H9 (cell line): Measurements from ENCODE around the gene OR4K1. TPM values are rescaled to one million over a fixed set of nuclear protein-coding genes. Genes with fewer than 3 reads are reported as not detected.

ENCODE experiments used
- DNase-seq: peaks from one replicate; pipeline ENCODE4 v3.0.0-alpha.2; 2017
- H2AFZ ChIP-seq: one replicate; pipeline ENCODE4 v1.6.1; 2013; ENCODE audit warnings: mild to moderate bottlenecking, low read length, control low read depth, moderate library complexity
- H2AK5ac ChIP-seq: 2 replicates; pipeline ENCODE4 v1.6.1; 2013; ENCODE audit warnings: low read length, control low read depth, mixed read lengths; ENCODE audit not compliant: insufficient read length
- H2BK120ac ChIP-seq: one replicate; pipeline ENCODE4 v1.6.1; 2013; ENCODE audit warnings: low read depth, mild to moderate bottlenecking, low read length, control low read depth, inconsistent platforms; ENCODE audit not compliant: poor library complexity, severe bottlenecking
- H2BK12ac ChIP-seq: 2 replicates; pipeline ENCODE4 v1.6.1; 2013; ENCODE audit warnings: low read length, control low read depth, mixed read lengths, low read depth; ENCODE audit not compliant: insufficient read length
- H2BK15ac ChIP-seq: 2 replicates; pipeline ENCODE4 v1.6.1; 2013; ENCODE audit warnings: low read depth, low read length, control low read depth
- H2BK20ac ChIP-seq: one replicate; pipeline ENCODE4 v1.6.1; 2013; ENCODE audit warnings: low read depth, mild to moderate bottlenecking, low read length, control low read depth, inconsistent platforms; ENCODE audit not compliant: poor library complexity, severe bottlenecking
- H2BK5ac ChIP-seq: 2 replicates; pipeline ENCODE4 v1.6.1; 2013; ENCODE audit warnings: low read length, control low read depth, mixed read lengths; ENCODE audit not compliant: insufficient read length
- H3K14ac ChIP-seq: 2 replicates; pipeline ENCODE4 v1.6.1; 2013; ENCODE audit warnings: low read length, control low read depth; ENCODE audit not compliant: insufficient read depth
- H3K18ac ChIP-seq: 2 replicates; pipeline ENCODE4 v1.6.1; 2013; ENCODE audit warnings: low read depth, mild to moderate bottlenecking, mixed read lengths, low read length, control low read depth; ENCODE audit not compliant: insufficient read length
- H3K23ac ChIP-seq: 2 replicates; pipeline ENCODE4 v1.6.1; 2013; ENCODE audit warnings: low read length, control low read depth, mixed read lengths, low read depth; ENCODE audit not compliant: insufficient read length
- H3K23me2 ChIP-seq: 2 replicates; pipeline ENCODE4 v1.6.1; 2013; ENCODE audit warnings: low read depth, mild to moderate bottlenecking, mixed read lengths, low read length, control low read depth; ENCODE audit not compliant: insufficient read length, poor library complexity, severe bottlenecking
- H3K27ac ChIP-seq: 2 replicates; pipeline ENCODE4 v1.5.1; 2013; ENCODE audit warnings: low read length, control low read depth, mixed read lengths, low read depth; ENCODE audit not compliant: insufficient read length
- H3K27me3 ChIP-seq: 2 replicates; pipeline ENCODE4 v1.6.1; 2013; ENCODE audit warnings: low read length, control low read depth, inconsistent platforms; ENCODE audit not compliant: insufficient read depth
- H3K4ac ChIP-seq: 2 replicates; pipeline ENCODE4 v1.6.1; 2013; ENCODE audit warnings: low read depth, mild to moderate bottlenecking, control low read depth, inconsistent platforms, low read length, moderate library complexity
- H3K4me1 ChIP-seq: 2 replicates; pipeline ENCODE4 v1.6.1; 2013; ENCODE audit warnings: low read length, control low read depth, inconsistent platforms; ENCODE audit not compliant: insufficient read depth
- H3K4me2 ChIP-seq: 2 replicates; pipeline ENCODE4 v1.6.1; 2013; ENCODE audit warnings: low read length, control low read depth, mixed read lengths; ENCODE audit not compliant: insufficient read length, insufficient read depth
- H3K56ac ChIP-seq: 2 replicates; pipeline ENCODE4 v1.6.1; 2013; ENCODE audit warnings: low read depth, mild to moderate bottlenecking, mixed read lengths, low read length, control low read depth; ENCODE audit not compliant: insufficient read length
- H3K79me1 ChIP-seq: 2 replicates; pipeline ENCODE4 v1.6.1; 2013; ENCODE audit warnings: low read depth, mild to moderate bottlenecking, moderate library complexity, low read length, control low read depth, inconsistent platforms; ENCODE audit not compliant: insufficient read depth, poor library complexity, severe bottlenecking
- H3K79me2 ChIP-seq: 2 replicates; pipeline ENCODE4 v1.6.1; 2013; ENCODE audit warnings: low read length, control low read depth, inconsistent platforms; ENCODE audit not compliant: insufficient read depth
- H3K9ac ChIP-seq: 2 replicates; pipeline ENCODE4 v1.6.1; 2013; ENCODE audit warnings: low read length, control low read depth, mixed read lengths; ENCODE audit not compliant: insufficient read length; ENCODE audit errors: extremely low read depth
- H3K9me3 ChIP-seq: one replicate; pipeline ENCODE4 v1.6.1; 2013; ENCODE audit warnings: low read depth, low read length, inconsistent platforms; ENCODE audit not compliant: control insufficient read depth
- H3T11ph ChIP-seq: one replicate; pipeline ENCODE4 v1.6.1; 2013; ENCODE audit warnings: mild to moderate bottlenecking, low read length, control low read depth, inconsistent platforms
- H4K20me1 ChIP-seq: one replicate; pipeline ENCODE4 v1.6.1; 2013; ENCODE audit not compliant: control insufficient read depth, insufficient read length, insufficient read depth
- H4K5ac ChIP-seq: 2 replicates; pipeline ENCODE4 v1.6.1; 2013; ENCODE audit warnings: low read depth, mild to moderate bottlenecking, mixed read lengths, low read length, control low read depth; ENCODE audit not compliant: insufficient read length
- H4K8ac ChIP-seq: replicated peaks from 2 replicates; pipeline ENCODE4 v1.6.1; 2013; ENCODE audit warnings: low read length, control low read depth, mixed read lengths, low read depth; ENCODE audit not compliant: insufficient read length
- H4K91ac ChIP-seq: 2 replicates; pipeline ENCODE4 v1.6.1; 2013; ENCODE audit warnings: low read depth, mild to moderate bottlenecking, moderate library complexity, mixed read lengths, low read length, control low read depth; ENCODE audit not compliant: insufficient read length
- H3K27ac Mint-ChIP-seq, 3 experiments: 2 replicates in 2 of 3; 3 replicates in 1 of 3; pipeline ENCODE4 v1.8.0; 2020 to 2021; ENCODE audit warnings: mixed read lengths in 3 of 3, mild to moderate bottlenecking in 1 of 3, moderate library complexity in 1 of 3
- H3K27me3 Mint-ChIP-seq: 2 replicates; pipeline ENCODE4 v1.8.0; 2021; ENCODE audit warnings: low read depth, mild to moderate bottlenecking, moderate library complexity, mixed read lengths
- H3K36me3 Mint-ChIP-seq, 3 experiments: 2 replicates in 2 of 3; 3 replicates in 1 of 3; pipeline ENCODE4 v1.8.0; 2020 to 2021; ENCODE audit warnings: low read depth in 3 of 3, mixed read lengths in 3 of 3; ENCODE audit not compliant: insufficient read depth in 1 of 3
- H3K4me1 Mint-ChIP-seq, 2 experiments: 2 replicates each; pipeline ENCODE4 v1.8.0; 2020; ENCODE audit warnings: mixed read lengths in 2 of 2
- H3K4me3 Mint-ChIP-seq, 2 experiments: 2 replicates in 1 of 2; 3 replicates in 1 of 2; pipeline ENCODE4 v1.8.0; 2020 to 2021; ENCODE audit warnings: mild to moderate bottlenecking in 2 of 2, mixed read lengths in 2 of 2, moderate library complexity in 1 of 2
- H3K9me3 Mint-ChIP-seq, 2 experiments: 2 replicates in 1 of 2; 3 replicates in 1 of 2; pipeline ENCODE4 v1.8.0; 2020; ENCODE audit warnings: mild to moderate bottlenecking in 2 of 2, mixed read lengths in 2 of 2, moderate library complexity in 1 of 2
- CTCF ChIP-seq: fragments of 200-600 bp; sonication (generic); conservative IDR thresholded peaks from 3 replicates; pipeline ENCODE4 v1.8.0; 2021; ENCODE audit warnings: antibody characterized with exemption, mild to moderate bottlenecking
- WGBS: extraction: QIAGEN DNeasy Blood & Tissue Kit; methylation state at CpG from one replicate; pipeline ENCODE4 v1.1.7; 2013; ENCODE audit warnings: missing lambda C conversion rate, low lambda C conversion rate, mixed read lengths; ENCODE audit not compliant: insufficient read length; ENCODE audit errors: extremely low coverage; 5-methylcytosine and 5-hydroxymethylcytosine counted together
- total RNA-seq: library from RNA; stranded (reverse); gene quantifications from 2 replicates; pipeline ENCODE4 v1.2.1, GENCODE V29; 2021

Gene OR4K1
- total RNA-seq, 1 experiment from 2014 or later: not detected

- Histone ChIP-seq H2AFZ (no peak overlapping the region), H2BK120ac (no peak overlapping the region), H3K9me3 (peaks cover 76% of the 10 kb centered on the region), H3K4me2 (no peak overlapping the region), H3K4me1 (no peaks in the 10 kb centered on the region), H2BK12ac (no peak overlapping the region), H2AK5ac (no peak overlapping the region), H3K9ac (no peak overlapping the region), H3K14ac (no peak overlapping the region), H3K23ac (no peak overlapping the region), H3K27me3 (peaks cover 2% of the 10 kb centered on the region; the same call in 1 of the 2 replicates), H4K5ac (no peak overlapping the region), H3K79me1 (no peaks in the 10 kb centered on the region), H3K56ac (no peak overlapping the region), H3K27ac (no peak overlapping the region), H3K4ac (no peak overlapping the region), H2BK5ac (no peak overlapping the region), H4K8ac (no peak overlapping the region), H3T11ph (no peak overlapping the region), H3K79me2 (no peaks in the 10 kb centered on the region), H2BK15ac (no peak overlapping the region), H3K18ac (no peak overlapping the region), H4K91ac (no peak overlapping the region), H4K20me1 (no peaks in the 10 kb centered on the region), H2BK20ac (no peak overlapping the region), H3K23me2 (no peaks in the 10 kb centered on the region)
- H3K4me3 Mint-ChIP-seq: no peak overlapping the region
- no peaks in the 10 kb centered on the region for H3K4me1 Mint-ChIP-seq
- no peak overlapping the region for H3K27ac Mint-ChIP-seq
- no peaks in the 10 kb centered on the region; the same call in none of the 2 replicates for H3K27me3 Mint-ChIP-seq
- H3K36me3 Mint-ChIP-seq: peaks cover 0 to 12% (median 6%) of the 10 kb centered on the region in 3 experiments; a peak in 5 of 7 replicates
- H3K9me3 Mint-ChIP-seq: peaks cover 27 to 28% of the 10 kb centered on the region in 2 experiments
- DNase-seq: no peak
- no CpG with 5 or more reads among the region's 3 CpGs for WGBS
- no peak for TF ChIP-seq CTCF
Observed at GRCh38 chr14:19917243-19917642, 13.5 kb upstream of the OR4K1 start.
